WTC11 (cell line): Measurements from ENCODE around the gene CELF2. TPM values are rescaled to one million over a fixed set of nuclear protein-coding genes. Genes with fewer than 3 reads are reported as not detected.

Experiments
- ATAC-seq: fragments of 200-7000 bp; cut with Tn5 transposase; 2 replicates; pipeline ENCODE4 v1.10.0; 2021; ENCODE audit warnings: mild to moderate bottlenecking, moderate library complexity
- CTCF ChIA-PET: fragments of 300-600 bp; sonication (Branson Sonifier 250); formaldehyde crosslinking; loops from one replicate; lab custom pipeline; 2021; ENCODE audit warnings: antibody characterized with exemption; lab: Charles Lee
- POLR2A ChIA-PET: fragments of 350-600 bp; sonication (Branson Sonifier 250); formaldehyde crosslinking; loops from one replicate; lab custom pipeline; 2021; ENCODE audit warnings: antibody characterized with exemption; lab: Charles Lee
- DNase-seq: peaks from one replicate; pipeline ENCODE4 v3.0.0; 2021; ENCODE audit warnings: low spot score
- H3K27ac Mint-ChIP-seq: 2 replicates; pipeline ENCODE4 v1.8.0; 2021; ENCODE audit warnings: mixed read lengths
- H3K27me3 Mint-ChIP-seq: 2 replicates; pipeline ENCODE4 v1.8.0; 2021; ENCODE audit warnings: low read depth, mild to moderate bottlenecking, moderate library complexity, mixed read lengths
- H3K36me3 Mint-ChIP-seq: 2 replicates; pipeline ENCODE4 v1.8.0; 2021; ENCODE audit warnings: mixed read lengths
- H3K4me1 Mint-ChIP-seq: 2 replicates; pipeline ENCODE4 v1.8.0; 2022; ENCODE audit warnings: mixed read lengths
- H3K4me3 Mint-ChIP-seq: 2 replicates; pipeline ENCODE4 v1.8.0; 2021; ENCODE audit warnings: mild to moderate bottlenecking, moderate library complexity, mixed read lengths
- H3K9me3 Mint-ChIP-seq: 2 replicates; pipeline ENCODE4 v1.8.0; 2021; ENCODE audit warnings: mixed read lengths
- ARID4B ChIP-seq: sonication (generic); formaldehyde crosslinking; IDR thresholded peaks from 2 replicates; pipeline ENCODE4 v1.8.0; 2023; ENCODE audit warnings: missing genetic modification reagents, mild to moderate bottlenecking, borderline replicate concordance
- ATF1 ChIP-seq: sonication (generic); formaldehyde crosslinking; IDR thresholded peaks from 2 replicates; pipeline ENCODE4 v1.8.1; 2023; ENCODE audit warnings: mild to moderate bottlenecking, moderate library complexity, missing genetic modification reagents
- CBFB ChIP-seq: sonication (generic); formaldehyde crosslinking; IDR thresholded peaks from 2 replicates; pipeline ENCODE4 v1.8.1; 2022; ENCODE audit warnings: mild to moderate bottlenecking, low read depth, missing genetic modification reagents
- CREB1 ChIP-seq: sonication (generic); formaldehyde crosslinking; IDR thresholded peaks from 2 replicates; pipeline ENCODE4 v1.8.0; 2023; ENCODE audit warnings: mild to moderate bottlenecking, missing genetic modification reagents
- E2F1 ChIP-seq: sonication (generic); formaldehyde crosslinking; IDR thresholded peaks from 2 replicates; pipeline ENCODE4 v1.8.0; 2022; ENCODE audit warnings: mild to moderate bottlenecking, missing genetic modification reagents
- E2F4 ChIP-seq: sonication (generic); formaldehyde crosslinking; IDR thresholded peaks from 2 replicates; pipeline ENCODE4 v1.8.1; 2022; ENCODE audit warnings: low read depth, mild to moderate bottlenecking, moderate library complexity, missing genetic modification reagents, borderline replicate concordance
- EMX1 ChIP-seq: fragments of 250-450 bp; sonication (Bioruptor Pico); IDR thresholded peaks from 2 replicates; pipeline ENCODE4 v1.8.0; 2021; ENCODE audit warnings: mild to moderate bottlenecking
- FOXP4 ChIP-seq: sonication (generic); formaldehyde crosslinking; IDR thresholded peaks from 2 replicates; pipeline ENCODE4 v1.8.0; 2022; ENCODE audit warnings: mild to moderate bottlenecking, missing genetic modification reagents
- HMGXB4 ChIP-seq: sonication (generic); formaldehyde crosslinking; IDR thresholded peaks from 2 replicates; pipeline ENCODE4 v1.8.1; 2023; ENCODE audit warnings: mild to moderate bottlenecking, moderate library complexity, missing genetic modification reagents
- MXD4 ChIP-seq: fragments of 250-450 bp; sonication (Bioruptor Pico); IDR thresholded peaks from 2 replicates; pipeline ENCODE4 v1.8.0; 2021; ENCODE audit warnings: mild to moderate bottlenecking, moderate library complexity, borderline replicate concordance
- NFE2L1 ChIP-seq: sonication (generic); formaldehyde crosslinking; IDR thresholded peaks from 2 replicates; pipeline ENCODE4 v1.8.1; 2023; ENCODE audit warnings: missing genetic modification reagents
- NR1H2 ChIP-seq: sonication (generic); formaldehyde crosslinking; IDR thresholded peaks from 2 replicates; pipeline ENCODE4 v1.9.0; 2021; ENCODE audit warnings: mild to moderate bottlenecking, moderate library complexity, missing genetic modification reagents
- NR3C1 ChIP-seq: sonication (generic); formaldehyde crosslinking; conservative IDR thresholded peaks from 2 replicates; pipeline ENCODE4 v1.8.1; 2023; ENCODE audit warnings: low read depth, mild to moderate bottlenecking, missing genetic modification reagents
- OVOL2 ChIP-seq: fragments of 250-450 bp; sonication (Bioruptor Pico); IDR thresholded peaks from 2 replicates; pipeline ENCODE4 v1.9.0; 2021; ENCODE audit warnings: mild to moderate bottlenecking, borderline replicate concordance
- SMAD3 ChIP-seq: sonication (generic); formaldehyde crosslinking; IDR thresholded peaks from 2 replicates; pipeline ENCODE4 v1.8.0; 2022; ENCODE audit warnings: missing genetic modification reagents, mild to moderate bottlenecking, borderline replicate concordance
- TP53 ChIP-seq: sonication (generic); formaldehyde crosslinking; IDR thresholded peaks from 2 replicates; pipeline ENCODE4 v1.8.1; 2023; ENCODE audit warnings: mild to moderate bottlenecking, missing genetic modification reagents
- ZBTB21 ChIP-seq: sonication (generic); formaldehyde crosslinking; IDR thresholded peaks from 2 replicates; pipeline ENCODE4 v1.8.1; 2023; ENCODE audit warnings: mild to moderate bottlenecking, missing genetic modification reagents, borderline replicate concordance
- ZNF263 ChIP-seq: sonication (generic); formaldehyde crosslinking; IDR thresholded peaks from 2 replicates; pipeline ENCODE4 v1.8.1; 2022; ENCODE audit warnings: low read depth, mild to moderate bottlenecking, moderate library complexity, missing genetic modification reagents
- ZNF396 ChIP-seq: fragments of 250-450 bp; sonication (Bioruptor Pico); IDR thresholded peaks from 2 replicates; pipeline ENCODE4 v1.8.0; 2021; ENCODE audit warnings: mild to moderate bottlenecking, moderate library complexity, borderline replicate concordance
- ZNF423 ChIP-seq: fragments of 250-450 bp; sonication (Bioruptor Pico); IDR thresholded peaks from 2 replicates; pipeline ENCODE4 v2.1.2; 2022; ENCODE audit warnings: mild to moderate bottlenecking, moderate library complexity
- ZNF671 ChIP-seq: fragments of 250-450 bp; sonication (Bioruptor Pico); IDR thresholded peaks from 2 replicates; pipeline ENCODE4 v1.8.0; 2021; ENCODE audit warnings: mild to moderate bottlenecking
- total RNA-seq: library from RNA; stranded (reverse); gene quantifications from 3 replicates; pipeline ENCODE4 v1.2.3, GENCODE V29; 2021

The CELF2 gene
- total RNA-seq, 1 experiment from 2014 or later, result 24.6 TPM

- TF ChIP-seq ZNF671 (CRISPR knock-in tag), result no peak
- TF ChIP-seq E2F1 (CRISPR knock-in tag), result no peak
- TF ChIP-seq TP53, result no peak
Measured at GRCh38 chr10:11225935-11226334, 208.3 kb downstream of the CELF2 start (continued).

GRCh38 chr10:11227103-11227502, 209.4 kb downstream of the CELF2 start:
- CTCF ChIA-PET, result interaction anchor here (1.2 kb wide), 1 partner anchor 132 kb away, joined by 3 read pairs; no protein-coding TSS in a partner anchor
- POLR2A ChIA-PET, result no interaction called here
- DNase-seq (no peak), ATAC-seq (peak; percentile 58)
- H3K27me3 Mint-ChIP-seq, result no peaks in the 10 kb centered on the region
- TF ChIP-seq CREB1 (no peak), ZBTB21 (CRISPR knock-in tag) (no peak), ARID4B (CRISPR knock-in tag) (no peak), E2F4 (CRISPR knock-in tag) (no peak), ZNF423 (CRISPR knock-in tag) (no peak), SMAD3 (CRISPR knock-in tag) (no peak), HMGXB4 (CRISPR knock-in tag) (no peak), EMX1 (no peak), NFE2L1 (no peak), NR3C1 (CRISPR knock-in tag) (no peak), ZNF396 (CRISPR knock-in tag) (no peak)
- peak overlapping the region; percentile 44; the same call in 1 of the 2 replicates for H3K27ac Mint-ChIP-seq
- no peak overlapping the region for H3K4me3 Mint-ChIP-seq
- no peaks in the 10 kb centered on the region for H3K36me3 Mint-ChIP-seq
- H3K9me3 Mint-ChIP-seq, result no peaks in the 10 kb centered on the region
- peaks cover 37% of the 10 kb centered on the region for H3K4me1 Mint-ChIP-seq

GRCh38 chr10:11229893-11230292, 212.2 kb downstream of the CELF2 start:
- no peaks in the 10 kb centered on the region for H3K9me3 Mint-ChIP-seq
- POLR2A ChIA-PET, result no interaction called here
- DNase-seq, result no peak
- TF ChIP-seq ZNF263 (CRISPR knock-in tag) (no peak), ZBTB21 (CRISPR knock-in tag) (no peak), NFE2L1 (no peak), EMX1 (no peak), NR1H2 (CRISPR knock-in tag) (no peak), OVOL2 (CRISPR knock-in tag) (no peak), ATF1 (CRISPR knock-in tag) (no peak), FOXP4 (CRISPR knock-in tag) (no peak), SMAD3 (CRISPR knock-in tag) (no peak), MXD4 (no peak), CBFB (CRISPR knock-in tag) (no peak)
- TF ChIP-seq, all 79 proteins: peak for 0
- ATAC-seq, result no peak
- Mint-ChIP-seq H3K36me3 (no peaks in the 10 kb centered on the region), H3K27me3 (no peaks in the 10 kb centered on the region), H3K4me3 (no peak overlapping the region), H3K4me1 (peaks cover 27% of the 10 kb centered on the region), H3K27ac (no peak overlapping the region)
- CTCF ChIA-PET, result interaction anchor here (0.6 kb wide), 1 partner anchor 11 kb away, joined by 4 read pairs; no protein-coding TSS in a partner anchor
